WTC11 (cell line): ENCODE data around the gene IFIH1. TPM values are rescaled to one million over a fixed set of nuclear protein-coding genes. Genes with fewer than 3 reads are reported as not detected.

Source experiments
- ATAC-seq: fragments of 200-7000 bp; cut with Tn5 transposase; 2 replicates; pipeline ENCODE4 v1.10.0; 2021; ENCODE audit warnings: mild to moderate bottlenecking, moderate library complexity
- CTCF ChIA-PET: fragments of 300-600 bp; sonication (Branson Sonifier 250); formaldehyde crosslinking; loops from one replicate; lab custom pipeline; 2021; ENCODE audit warnings: antibody characterized with exemption; lab: Charles Lee
- POLR2A ChIA-PET: fragments of 350-600 bp; sonication (Branson Sonifier 250); formaldehyde crosslinking; loops from one replicate; lab custom pipeline; 2021; ENCODE audit warnings: antibody characterized with exemption; lab: Charles Lee
- DNase-seq: peaks from one replicate; pipeline ENCODE4 v3.0.0; 2021; ENCODE audit warnings: low spot score
- H3K27ac Mint-ChIP-seq: 2 replicates; pipeline ENCODE4 v1.8.0; 2021; ENCODE audit warnings: mixed read lengths
- H3K27me3 Mint-ChIP-seq: 2 replicates; pipeline ENCODE4 v1.8.0; 2021; ENCODE audit warnings: low read depth, mild to moderate bottlenecking, moderate library complexity, mixed read lengths
- H3K36me3 Mint-ChIP-seq: 2 replicates; pipeline ENCODE4 v1.8.0; 2021; ENCODE audit warnings: mixed read lengths
- H3K4me1 Mint-ChIP-seq: 2 replicates; pipeline ENCODE4 v1.8.0; 2022; ENCODE audit warnings: mixed read lengths
- H3K4me3 Mint-ChIP-seq: 2 replicates; pipeline ENCODE4 v1.8.0; 2021; ENCODE audit warnings: mild to moderate bottlenecking, moderate library complexity, mixed read lengths
- H3K9me3 Mint-ChIP-seq: 2 replicates; pipeline ENCODE4 v1.8.0; 2021; ENCODE audit warnings: mixed read lengths
- ATF1 ChIP-seq: sonication (generic); formaldehyde crosslinking; IDR thresholded peaks from 2 replicates; pipeline ENCODE4 v1.8.1; 2023; ENCODE audit warnings: mild to moderate bottlenecking, moderate library complexity, missing genetic modification reagents
- CDX4 ChIP-seq: fragments of 250-450 bp; sonication (Bioruptor Pico); IDR thresholded peaks from 2 replicates; pipeline ENCODE4 v1.9.0; 2021; ENCODE audit warnings: moderate library complexity, mild to moderate bottlenecking, inconsistent platforms, borderline replicate concordance
- CREM ChIP-seq: sonication (generic); formaldehyde crosslinking; IDR thresholded peaks from 2 replicates; pipeline ENCODE4 v1.8.1; 2022; ENCODE audit warnings: mild to moderate bottlenecking, missing genetic modification reagents, moderate library complexity
- E2F4 ChIP-seq: sonication (generic); formaldehyde crosslinking; IDR thresholded peaks from 2 replicates; pipeline ENCODE4 v1.8.1; 2022; ENCODE audit warnings: low read depth, mild to moderate bottlenecking, moderate library complexity, missing genetic modification reagents, borderline replicate concordance
- ERG ChIP-seq: fragments of 250-450 bp; sonication (Bioruptor Pico); IDR thresholded peaks from 2 replicates; pipeline ENCODE4 v1.8.0; 2021; ENCODE audit warnings: mild to moderate bottlenecking
- FOXP1 ChIP-seq: sonication (generic); formaldehyde crosslinking; IDR thresholded peaks from 2 replicates; pipeline ENCODE4 v1.8.0; 2022; ENCODE audit warnings: missing genetic modification reagents, mild to moderate bottlenecking, moderate library complexity, borderline replicate concordance
- HMGA2 ChIP-seq: fragments of 250-450 bp; sonication (Bioruptor Pico); IDR thresholded peaks from 2 replicates; pipeline ENCODE4 v1.4.0; 2021; ENCODE audit warnings: mild to moderate bottlenecking, moderate library complexity
- NR3C1 ChIP-seq: sonication (generic); formaldehyde crosslinking; conservative IDR thresholded peaks from 2 replicates; pipeline ENCODE4 v1.8.1; 2023; ENCODE audit warnings: low read depth, mild to moderate bottlenecking, missing genetic modification reagents
- PREB ChIP-seq: sonication (generic); formaldehyde crosslinking; IDR thresholded peaks from 2 replicates; pipeline ENCODE4 v1.8.1; 2022; ENCODE audit warnings: mild to moderate bottlenecking, missing genetic modification reagents, moderate library complexity, borderline replicate concordance
- RELA ChIP-seq: sonication (generic); formaldehyde crosslinking; IDR thresholded peaks from 2 replicates; pipeline ENCODE4 v1.8.1; 2022; ENCODE audit warnings: missing genetic modification reagents, mild to moderate bottlenecking, borderline replicate concordance
- TEAD4 ChIP-seq: sonication (generic); formaldehyde crosslinking; IDR thresholded peaks from 2 replicates; pipeline ENCODE4 v1.8.0; 2022; ENCODE audit warnings: mild to moderate bottlenecking, missing genetic modification reagents
- TP53 ChIP-seq: sonication (generic); formaldehyde crosslinking; IDR thresholded peaks from 2 replicates; pipeline ENCODE4 v1.8.1; 2023; ENCODE audit warnings: mild to moderate bottlenecking, missing genetic modification reagents
- USF1 ChIP-seq: sonication (generic); formaldehyde crosslinking; IDR thresholded peaks from 2 replicates; pipeline ENCODE4 v1.8.0; 2022; ENCODE audit warnings: mild to moderate bottlenecking, missing genetic modification reagents
- ZNF121 ChIP-seq: sonication (generic); formaldehyde crosslinking; IDR thresholded peaks from 2 replicates; pipeline ENCODE4 v1.8.0; 2023; ENCODE audit warnings: missing genetic modification reagents
- ZNF425 ChIP-seq: fragments of 250-450 bp; sonication (Bioruptor Pico); conservative IDR thresholded peaks from 2 replicates; pipeline ENCODE4 v1.9.0; 2021; ENCODE audit warnings: mild to moderate bottlenecking
- ZNF532 ChIP-seq: fragments of 250-450 bp; sonication (Bioruptor Pico); IDR thresholded peaks from 2 replicates; pipeline ENCODE4 v1.9.0; 2021; ENCODE audit warnings: mild to moderate bottlenecking, borderline replicate concordance
- total RNA-seq: library from RNA; stranded (reverse); gene quantifications from 3 replicates; pipeline ENCODE4 v1.2.3, GENCODE V29; 2021
- TF ChIP-seq, protein P1 (sequence below): fragments of 250-450 bp; sonication (Bioruptor Pico); IDR thresholded peaks from 2 replicates; pipeline ENCODE4 v1.9.0; 2021; ENCODE audit warnings: mild to moderate bottlenecking
- TF ChIP-seq, protein P2 (sequence below): sonication (generic); formaldehyde crosslinking; IDR thresholded peaks from 2 replicates; pipeline ENCODE4 v1.8.1; 2023; ENCODE audit warnings: mild to moderate bottlenecking, missing genetic modification reagents, moderate library complexity

Gene IFIH1
- total RNA-seq, 1 experiment from 2014 or later, result 1.3 TPM

- CTCF ChIA-PET, result no interaction called here
- peaks cover 10% of the 10 kb centered on the region for H3K9me3 Mint-ChIP-seq
- DNase-seq (no peak), ATAC-seq (no peak)
- H3K27ac Mint-ChIP-seq, result no peak overlapping the region
- TF ChIP-seq TP53 (CRISPR knock-in tag) (no peak), CREM (CRISPR knock-in tag) (no peak), ERG (CRISPR knock-in tag) (no peak), ZNF532 (no peak), CDX4 (CRISPR knock-in tag) (no peak), PREB (CRISPR knock-in tag) (no peak), FOXP1 (CRISPR knock-in tag) (no peak), ZNF425 (CRISPR knock-in tag) (no peak), ZNF121 (CRISPR knock-in tag) (no peak), USF1 (CRISPR knock-in tag) (no peak), HMGA2 (CRISPR knock-in tag) (no peak), ATF1 (CRISPR knock-in tag) (no peak), NR3C1 (CRISPR knock-in tag) (no peak), E2F4 (no peak), RELA (no peak), TEAD4 (CRISPR knock-in tag) (no peak)
- TF ChIP-seq, protein P1, sequence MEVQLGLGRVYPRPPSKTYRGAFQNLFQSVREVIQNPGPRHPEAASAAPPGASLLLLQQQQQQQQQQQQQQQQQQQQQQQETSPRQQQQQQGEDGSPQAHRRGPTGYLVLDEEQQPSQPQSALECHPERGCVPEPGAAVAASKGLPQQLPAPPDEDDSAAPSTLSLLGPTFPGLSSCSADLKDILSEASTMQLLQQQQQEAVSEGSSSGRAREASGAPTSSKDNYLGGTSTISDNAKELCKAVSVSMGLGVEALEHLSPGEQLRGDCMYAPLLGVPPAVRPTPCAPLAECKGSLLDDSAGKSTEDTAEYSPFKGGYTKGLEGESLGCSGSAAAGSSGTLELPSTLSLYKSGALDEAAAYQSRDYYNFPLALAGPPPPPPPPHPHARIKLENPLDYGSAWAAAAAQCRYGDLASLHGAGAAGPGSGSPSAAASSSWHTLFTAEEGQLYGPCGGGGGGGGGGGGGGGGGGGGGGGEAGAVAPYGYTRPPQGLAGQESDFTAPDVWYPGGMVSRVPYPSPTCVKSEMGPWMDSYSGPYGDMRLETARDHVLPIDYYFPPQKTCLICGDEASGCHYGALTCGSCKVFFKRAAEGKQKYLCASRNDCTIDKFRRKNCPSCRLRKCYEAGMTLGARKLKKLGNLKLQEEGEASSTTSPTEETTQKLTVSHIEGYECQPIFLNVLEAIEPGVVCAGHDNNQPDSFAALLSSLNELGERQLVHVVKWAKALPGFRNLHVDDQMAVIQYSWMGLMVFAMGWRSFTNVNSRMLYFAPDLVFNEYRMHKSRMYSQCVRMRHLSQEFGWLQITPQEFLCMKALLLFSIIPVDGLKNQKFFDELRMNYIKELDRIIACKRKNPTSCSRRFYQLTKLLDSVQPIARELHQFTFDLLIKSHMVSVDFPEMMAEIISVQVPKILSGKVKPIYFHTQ, result no peak
- TF ChIP-seq, protein P2, sequence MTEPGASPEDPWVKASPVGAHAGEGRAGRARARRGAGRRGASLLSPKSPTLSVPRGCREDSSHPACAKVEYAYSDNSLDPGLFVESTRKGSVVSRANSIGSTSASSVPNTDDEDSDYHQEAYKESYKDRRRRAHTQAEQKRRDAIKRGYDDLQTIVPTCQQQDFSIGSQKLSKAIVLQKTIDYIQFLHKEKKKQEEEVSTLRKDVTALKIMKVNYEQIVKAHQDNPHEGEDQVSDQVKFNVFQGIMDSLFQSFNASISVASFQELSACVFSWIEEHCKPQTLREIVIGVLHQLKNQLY (CRISPR knock-in tag), result no peak
- 0 out of 2 replicates have a peak, but pooled peaks cover 2% of the 10 kb centered on the region for H3K36me3 Mint-ChIP-seq
- POLR2A ChIA-PET, result no interaction called here
- H3K27me3 Mint-ChIP-seq, result no peaks in the 10 kb centered on the region
- no peak overlapping the region for H3K4me3 Mint-ChIP-seq
- peaks cover 12% of the 10 kb centered on the region for H3K4me1 Mint-ChIP-seq
These were observed 83.6 kb downstream of the IFIH1 start for GRCh38 chr2:162234620-162235462.
